HG02981 (cell line): ENCODE results near the gene COX14.
"Not testable (repeated sequence)": the region's sequence is repeated elsewhere in the genome, so short reads cannot be mapped to it uniquely, and the experiment has no call there.

Experiments used
- ATAC-seq: cut with Tn5 transposase; IDR thresholded peaks from one replicate; pipeline ENCODE4 v1.9.1; 2021; ENCODE audit warnings: mild to moderate bottlenecking, moderate library complexity; ENCODE audit not compliant: unreplicated experiment

Gene COX14

GRCh38 chr12:50107416-50108268 lies 4.4 kb upstream of the COX14 start:
- no peak for ATAC-seq

- ATAC-seq: no peak
Measured at GRCh38 chr12:50109319-50109718, 2.7 kb upstream of the COX14 start.

DNA sequence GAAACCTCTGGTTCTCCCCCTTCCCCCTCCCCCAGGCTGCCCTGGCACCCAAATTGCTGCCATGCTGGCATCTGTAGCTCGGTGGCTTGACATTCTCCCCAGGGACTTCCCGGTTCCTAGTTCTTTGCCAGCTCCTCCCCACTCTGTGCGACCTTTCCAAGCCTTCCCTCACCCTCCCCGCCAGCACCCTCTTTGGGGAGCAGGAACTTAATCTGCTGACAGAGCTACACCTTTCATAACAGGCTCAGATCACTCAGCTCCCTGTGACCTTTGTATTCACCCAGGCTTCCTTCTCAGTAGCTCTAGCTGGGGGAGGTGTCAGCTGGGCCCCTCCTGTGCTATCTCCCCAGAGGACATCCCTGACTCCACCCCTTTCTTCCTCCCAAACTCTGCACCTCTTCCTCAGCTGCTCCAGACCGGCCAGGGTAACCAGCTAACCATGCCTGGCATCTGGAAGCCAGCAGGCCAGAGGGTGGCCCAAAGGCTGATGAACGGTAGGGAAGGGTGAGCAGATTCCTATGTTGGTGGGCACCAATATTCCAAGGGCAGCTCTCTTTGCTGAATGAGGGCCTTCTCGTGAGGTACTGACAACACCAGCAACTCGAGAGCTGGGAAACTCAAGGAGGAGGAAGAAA lies 1.8 kb upstream of the COX14 start:
- no peak for ATAC-seq

DNA sequence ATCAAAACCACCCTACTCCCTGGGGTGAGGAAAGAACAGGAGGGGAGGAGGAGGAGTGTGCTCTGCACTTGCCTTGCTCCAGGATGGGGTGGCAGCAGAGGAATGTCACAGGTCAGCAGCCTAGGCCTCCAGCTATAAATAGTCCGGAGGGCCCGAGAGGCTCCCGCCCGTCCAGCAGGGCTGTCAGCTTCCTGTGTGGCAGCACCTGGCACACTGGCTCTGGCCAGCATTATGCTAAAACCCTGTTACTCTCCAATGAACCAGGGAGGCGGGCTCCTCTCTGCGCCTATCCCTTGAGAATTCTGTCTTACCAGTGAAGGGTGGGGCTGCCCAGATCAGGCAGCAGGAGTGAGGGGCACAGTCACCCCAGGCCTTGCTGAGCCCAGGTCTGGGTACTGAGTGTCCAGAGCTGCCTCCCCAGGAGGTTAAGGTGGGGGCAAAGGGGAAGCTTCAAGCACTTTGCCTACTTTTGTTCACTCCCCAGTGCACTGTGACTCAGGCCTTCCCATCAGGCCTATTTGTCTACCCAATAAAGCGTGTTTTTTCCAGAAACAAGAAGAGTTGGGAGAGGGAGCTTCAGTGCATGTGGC lies 1.2 kb upstream of the COX14 start:
- ATAC-seq: no peak

GRCh38 chr12:50111395-50111692 lies 692 bp upstream of the COX14 start:
- peak; percentile 1 for ATAC-seq

GRCh38 chr12:50112456-50113218 lies 601 bp downstream of the COX14 start:
- ATAC-seq: no peak

- no peak for ATAC-seq
Measured at GRCh38 chr12:50117057-50117622, 5.1 kb downstream of the COX14 start.

DNA sequence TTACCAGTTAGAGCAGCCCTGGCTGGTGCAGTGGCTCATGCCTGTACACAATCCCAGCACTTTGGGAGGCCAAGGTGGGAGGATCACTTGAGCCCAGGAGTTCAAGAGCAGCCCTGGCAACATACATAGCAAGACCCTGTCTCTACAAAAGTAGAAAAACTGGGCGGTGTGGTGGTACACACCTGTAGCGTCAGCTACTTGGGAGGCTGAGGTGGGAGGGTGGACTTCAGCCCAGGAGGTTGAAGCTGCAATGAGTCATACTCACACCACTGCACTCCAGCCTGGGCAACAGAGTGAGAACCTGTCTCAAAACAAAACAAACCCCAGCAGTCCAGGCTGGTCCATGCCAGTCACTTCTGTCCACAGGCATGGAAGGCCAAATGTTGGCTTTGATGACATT lies 7.4 kb downstream of the COX14 start:
- ATAC-seq: no peak

- ATAC-seq: no peak
Measured at GRCh38 chr12:50120521-50120920, 8.5 kb downstream of the COX14 start.

GRCh38 chr12:50120953-50121352 lies 8.9 kb downstream of the COX14 start:
- ATAC-seq: no peak

DNA sequence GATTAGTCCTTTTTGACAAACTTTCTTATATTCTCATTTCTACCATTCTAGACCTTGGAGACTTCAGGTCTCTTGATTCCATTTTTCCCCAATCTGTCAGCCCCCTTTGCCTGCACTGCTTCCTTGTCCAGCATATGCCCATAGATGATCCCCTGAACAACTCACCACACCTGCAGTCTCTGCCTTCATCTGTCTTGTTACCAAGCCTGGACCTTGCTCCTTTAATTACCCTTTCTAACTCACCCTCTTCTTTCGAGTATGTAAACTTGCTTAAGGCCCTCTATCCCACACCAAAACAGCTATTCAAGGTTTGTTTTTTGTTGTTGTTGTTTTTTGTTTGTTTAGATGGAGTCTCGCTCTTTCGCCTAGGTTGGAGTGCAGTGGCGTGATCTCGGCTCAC lies 9.6 kb downstream of the COX14 start:
- no peak for ATAC-seq

DNA sequence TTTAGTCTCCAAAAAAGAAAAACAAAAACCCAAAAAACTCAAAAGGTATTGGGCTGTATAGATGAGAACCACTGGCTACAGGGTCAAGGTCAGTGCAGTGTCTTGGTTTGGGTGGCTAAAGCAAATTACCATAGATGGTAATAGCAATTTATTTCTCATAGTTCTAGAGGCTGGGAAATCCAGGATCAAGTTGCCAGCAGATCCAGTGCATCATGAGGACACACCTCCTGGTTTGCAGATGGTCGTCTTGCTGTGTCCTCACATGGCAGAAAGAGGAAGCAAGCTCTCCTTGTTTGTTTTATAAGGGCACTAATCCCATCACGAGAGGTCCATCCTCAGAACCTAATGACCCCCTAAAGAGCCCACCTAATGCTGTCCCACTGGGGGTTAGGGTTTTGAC lies 11.2 kb downstream of the COX14 start:
- no peak for ATAC-seq

DNA sequence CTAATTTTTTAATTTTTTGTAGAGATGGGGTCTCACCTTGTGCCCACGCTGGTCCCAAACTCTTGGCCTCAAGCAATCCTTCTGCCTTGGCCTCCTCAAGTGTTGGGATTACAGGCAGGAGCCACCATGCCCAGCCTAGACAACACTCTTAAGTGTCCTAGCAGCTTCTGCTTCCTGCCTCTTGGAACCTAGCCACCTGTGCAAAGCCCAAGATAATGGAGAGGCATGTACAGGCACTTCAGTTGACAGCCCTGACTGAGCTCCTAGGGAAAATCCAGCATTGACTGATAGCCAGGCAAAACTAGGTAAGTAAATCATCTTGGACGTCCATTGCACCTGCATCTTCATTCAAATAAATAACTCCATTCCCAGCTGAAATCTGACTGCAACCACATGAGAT lies 15.5 kb downstream of the COX14 start:
- no peak for ATAC-seq

DNA sequence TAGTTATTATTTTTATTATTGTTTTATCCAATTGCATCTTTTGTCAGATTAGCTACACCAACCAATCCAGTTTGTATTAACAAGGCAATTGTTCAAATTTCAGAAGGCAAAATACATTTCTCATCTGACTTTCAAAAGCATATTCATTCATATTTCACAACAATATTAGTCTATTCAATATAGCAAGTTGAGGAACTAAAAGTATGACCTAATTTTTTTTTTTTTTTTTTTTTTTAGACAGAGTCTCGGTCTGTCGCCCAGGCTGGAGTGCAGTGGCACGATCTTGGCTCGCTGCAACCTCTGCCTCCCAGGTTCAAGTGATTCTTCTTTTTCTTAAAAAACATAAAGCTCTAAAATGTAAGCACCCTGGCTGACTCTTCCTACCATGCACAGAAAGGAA lies 17.3 kb downstream of the COX14 start:
- ATAC-seq: no peak

- no peak for ATAC-seq
Measured at GRCh38 chr12:50132505-50133135, 20.6 kb downstream of the COX14 start.

DNA sequence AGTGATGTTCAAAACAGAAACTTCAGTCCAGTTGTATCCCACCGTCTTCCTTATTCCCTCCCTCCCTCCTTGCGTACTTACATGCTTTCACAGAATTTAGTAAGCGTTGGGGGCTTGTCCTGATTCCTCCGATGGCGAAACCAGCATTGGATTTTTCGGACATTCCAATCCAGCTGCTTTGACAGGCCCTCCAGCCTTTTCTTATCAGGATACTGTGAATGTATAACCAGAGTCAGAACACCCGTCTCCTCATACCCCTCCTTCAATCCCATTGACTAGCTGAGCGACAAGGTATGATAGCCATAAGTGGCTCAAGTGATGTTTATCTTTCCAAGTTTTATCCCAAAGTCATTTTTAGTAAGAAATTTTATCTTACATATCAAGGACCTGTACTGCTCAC lies 31.0 kb downstream of the COX14 start:
- ATAC-seq: no peak

DNA sequence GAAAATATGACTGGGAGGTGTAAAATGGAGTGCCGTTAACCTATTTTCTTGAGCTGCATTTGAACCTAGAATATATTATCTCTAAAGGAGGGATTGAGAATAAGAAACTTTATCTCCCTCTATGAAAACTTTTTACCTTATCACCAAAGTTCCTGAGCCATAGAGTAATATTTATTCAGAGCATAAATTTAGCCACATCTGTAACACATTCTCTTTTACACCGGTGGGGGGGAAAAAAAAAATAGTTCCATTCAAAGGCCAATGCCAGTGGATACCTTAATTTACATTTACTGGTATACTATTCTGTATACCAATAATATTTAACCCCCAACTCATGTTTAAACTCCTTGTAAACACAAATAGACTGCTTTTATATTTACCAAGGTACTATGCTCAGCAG lies 33.4 kb downstream of the COX14 start:
- no peak for ATAC-seq

GRCh38 chr12:50147281-50147680 lies 35.2 kb downstream of the COX14 start:
- ATAC-seq: no peak

- not testable (repeated sequence) for ATAC-seq
Measured at GRCh38 chr12:50148011-50148410, 36.0 kb downstream of the COX14 start.

GRCh38 chr12:50149311-50149710 lies 37.3 kb downstream of the COX14 start:
- no peak for ATAC-seq
